A549 (cell line): ENCODE measurements around the gene ANKRD34A. TPM values are rescaled to one million over a fixed set of nuclear protein-coding genes. Genes with fewer than 3 reads are reported as not detected.

ENCODE experiments used
- ATAC-seq, 2 experiments: fragments of 200-7000 bp in 1 of 2; fragments of >200 bp in 1 of 2; cut with Nextera tagmentation in 1 of 2; cut with Tn5 transposase in 1 of 2; 3 replicates each; pipeline versions ENCODE4 v1.8.0 to v1.9.1; 2018 to 2020; ENCODE audit warnings: mild to moderate bottlenecking in 1 of 2, moderate library complexity in 1 of 2
- CTCF ChIA-PET: fragments of 300-600 bp; sonication (Branson Sonifier 250); formaldehyde crosslinking; extraction: SDS; loops from one replicate; lab custom pipeline; 2021; ENCODE audit warnings: antibody characterized with exemption, inconsistent platforms; lab: Yijun Ruan, JAX
- POLR2A ChIA-PET: fragments of 350-600 bp; formaldehyde crosslinking; extraction: SDS; loops from one replicate; lab custom pipeline; 2021; ENCODE audit warnings: antibody characterized with exemption, inconsistent platforms; lab: Yijun Ruan, JAX
- DNase-seq, 2 experiments: peaks; one replicate each; pipeline versions ENCODE4 v3.0.0 to v3.0.0-alpha.2; 2011 to 2016; ENCODE audit warnings: low read depth in 1 of 2, low spot score in 1 of 2
- FAIRE-seq: peaks from 2 replicates; lab custom pipeline; 2011; peaks lifted over from hg19 to GRCh38; lab: Jason Lieb, UNC
- H3K27ac ChIP-seq, 2 experiments: fragments of >200 bp; sonication (Bioruptor Twin); formaldehyde crosslinking; 3 replicates each; pipeline ENCODE4 v1.5.1; 2016 to 2017
- H3K4me1 ChIP-seq: fragments of >200 bp; sonication (Bioruptor Twin); formaldehyde crosslinking; 3 replicates; pipeline ENCODE4 v1.6.1; 2016
- H3K4me2 ChIP-seq: fragments of >200 bp; sonication (Bioruptor Twin); formaldehyde crosslinking; 3 replicates; pipeline ENCODE4 v1.6.1; 2016
- H3K4me3 ChIP-seq: fragments of >200 bp; sonication (Bioruptor Twin); formaldehyde crosslinking; 3 replicates; pipeline ENCODE4 v1.5.1; 2016
- H3K9me3 ChIP-seq: fragments of >200 bp; sonication (Bioruptor Twin); formaldehyde crosslinking; 3 replicates; pipeline ENCODE4 v1.6.1; 2016
- CBX8 ChIP-seq: fragments of 200-600 bp; sonication (generic); IDR thresholded peaks from 2 replicates; pipeline ENCODE4 v1.6.1; 2016
- EHF ChIP-seq: fragments of 250-450 bp; sonication (Bioruptor Pico); IDR thresholded peaks from 2 replicates; pipeline ENCODE4 v1.5.0; 2020; ENCODE audit warnings: mild to moderate bottlenecking
- ESRRA ChIP-seq: fragments of 150-350 bp; IDR thresholded peaks from 2 replicates; pipeline ENCODE4 v1.6.1; 2014; ENCODE audit warnings: mild to moderate bottlenecking, low read length, borderline replicate concordance
- FOXS1 ChIP-seq: fragments of 250-450 bp; sonication (Bioruptor Pico); IDR thresholded peaks from 2 replicates; pipeline ENCODE4 v1.5.0; 2020; ENCODE audit warnings: mild to moderate bottlenecking, moderate library complexity
- GATA3 ChIP-seq: IDR thresholded peaks from 2 replicates; pipeline ENCODE4 v1.6.1; 2012; ENCODE audit warnings: borderline replicate concordance
- HDAC2 ChIP-seq: fragments of 200-600 bp; sonication (generic); IDR thresholded peaks from 2 replicates; pipeline ENCODE4 v1.6.1; 2016
- HEYL ChIP-seq: fragments of 250-450 bp; sonication (Bioruptor Pico); IDR thresholded peaks from 2 replicates; pipeline ENCODE4 v1.8.0; 2021; ENCODE audit warnings: mild to moderate bottlenecking, moderate library complexity
- HOXA7 ChIP-seq: fragments of 250-450 bp; sonication (Bioruptor Pico); IDR thresholded peaks from 2 replicates; pipeline ENCODE4 v1.5.0; 2020; ENCODE audit warnings: mild to moderate bottlenecking, moderate library complexity
- HOXB13 ChIP-seq: fragments of 250-450 bp; sonication (Bioruptor Pico); IDR thresholded peaks from 2 replicates; pipeline ENCODE4 v1.5.0; 2020; ENCODE audit warnings: low read depth, mild to moderate bottlenecking, moderate library complexity
- HOXB5 ChIP-seq: fragments of 250-450 bp; sonication (Bioruptor Pico); IDR thresholded peaks from 2 replicates; pipeline ENCODE4 v1.5.0; 2020; ENCODE audit warnings: mild to moderate bottlenecking, moderate library complexity
- KDM5A ChIP-seq: fragments of 200-600 bp; sonication (generic); IDR thresholded peaks from 2 replicates; pipeline ENCODE4 v1.6.1; 2016; ENCODE audit warnings: antibody characterized with exemption, mild to moderate bottlenecking
- MAFK ChIP-seq: fragments of 450-650 bp; IDR thresholded peaks from 2 replicates; pipeline ENCODE4 v1.6.1; 2014; ENCODE audit not compliant: partially characterized antibody
- MYC ChIP-seq: IDR thresholded peaks from 2 replicates; pipeline ENCODE4 v1.6.1; 2012; ENCODE audit warnings: mild to moderate bottlenecking, inconsistent platforms, low read length, improper control_type of control experiment, borderline replicate concordance
- NPAS2 ChIP-seq: fragments of 250-450 bp; sonication (Bioruptor Pico); IDR thresholded peaks from 2 replicates; pipeline ENCODE4 v1.8.0; 2022; ENCODE audit warnings: mild to moderate bottlenecking, moderate library complexity, borderline replicate concordance
- POLR2AphosphoS2 ChIP-seq: conservative IDR thresholded peaks from 2 replicates; pipeline ENCODE4 v1.6.1; 2012; ENCODE audit warnings: low read length, improper control_type of control experiment, inconsistent platforms
- RAD21 ChIP-seq, 2 experiments: fragments of >200 bp in 1 of 2; sonication (Bioruptor Twin) in 1 of 2; formaldehyde crosslinking in 1 of 2; IDR thresholded peaks in 1 of 2; conservative IDR thresholded peaks in 1 of 2; 2 replicates in 1 of 2; 3 replicates in 1 of 2; pipeline ENCODE4 v1.6.1; 2012 to 2018; ENCODE audit warnings: inconsistent platforms in 1 of 2
- TP53 ChIP-seq: fragments of 250-450 bp; sonication (Bioruptor Pico); IDR thresholded peaks from 2 replicates; pipeline ENCODE4 v1.5.0; 2021; ENCODE audit warnings: mild to moderate bottlenecking, moderate library complexity
- ZFP36 ChIP-seq: fragments of 450-650 bp; IDR thresholded peaks from 2 replicates; pipeline ENCODE4 v1.6.1; 2014; ENCODE audit warnings: borderline replicate concordance; ENCODE audit not compliant: partially characterized antibody
- ZNF302 ChIP-seq: fragments of 250-450 bp; sonication (Bioruptor Pico); IDR thresholded peaks from 2 replicates; pipeline ENCODE4 v1.9.0; 2021; ENCODE audit warnings: inconsistent platforms, mild to moderate bottlenecking, moderate library complexity
- WGBS: methylation state at CpG from one replicate; pipeline ENCODE4 v1.1.6; 2017; ENCODE audit errors: missing lambda C conversion rate; 5-methylcytosine and 5-hydroxymethylcytosine counted together
- polyA plus RNA-seq, 4 experiments: library from polyadenylated mRNA; depleted of rRNA in 3 of 4; stranded (reverse); fragments of >200 nt; fragmentation: RNase III in 1 of 4; extraction: RNeasy Plus Mini Kit Qiagen cat#74134 plus additional on column Dnase treatment in 1 of 4; gene quantifications; 2 replicates in 3 of 4; 3 replicates in 1 of 4; pipeline ENCODE4 v1.2.3, GENCODE V29; 2011 to 2017
- TF ChIP-seq, protein P1 (sequence below): IDR thresholded peaks from 2 replicates; pipeline ENCODE4 v1.6.1; 2012; ENCODE audit warnings: low read depth, borderline replicate concordance
- TF ChIP-seq, protein P2 (sequence below): fragments of >200 bp; sonication (Bioruptor Twin); formaldehyde crosslinking; IDR thresholded peaks from 3 replicates; pipeline ENCODE4 v1.5.1; 2016
- TF ChIP-seq, protein P3 (sequence below): IDR thresholded peaks from 2 replicates; pipeline ENCODE4 v1.6.1; 2012
- TF ChIP-seq, protein P4 (sequence below): fragments of 450-650 bp; IDR thresholded peaks from 2 replicates; pipeline ENCODE4 v1.6.1; 2014; ENCODE audit warnings: antibody characterized with exemption

ANKRD34A gene
- polyA plus RNA-seq, 2 of the 4 experiments (the other 2 are of a cell fraction), result 0.30 to 0.39 TPM

DNA sequence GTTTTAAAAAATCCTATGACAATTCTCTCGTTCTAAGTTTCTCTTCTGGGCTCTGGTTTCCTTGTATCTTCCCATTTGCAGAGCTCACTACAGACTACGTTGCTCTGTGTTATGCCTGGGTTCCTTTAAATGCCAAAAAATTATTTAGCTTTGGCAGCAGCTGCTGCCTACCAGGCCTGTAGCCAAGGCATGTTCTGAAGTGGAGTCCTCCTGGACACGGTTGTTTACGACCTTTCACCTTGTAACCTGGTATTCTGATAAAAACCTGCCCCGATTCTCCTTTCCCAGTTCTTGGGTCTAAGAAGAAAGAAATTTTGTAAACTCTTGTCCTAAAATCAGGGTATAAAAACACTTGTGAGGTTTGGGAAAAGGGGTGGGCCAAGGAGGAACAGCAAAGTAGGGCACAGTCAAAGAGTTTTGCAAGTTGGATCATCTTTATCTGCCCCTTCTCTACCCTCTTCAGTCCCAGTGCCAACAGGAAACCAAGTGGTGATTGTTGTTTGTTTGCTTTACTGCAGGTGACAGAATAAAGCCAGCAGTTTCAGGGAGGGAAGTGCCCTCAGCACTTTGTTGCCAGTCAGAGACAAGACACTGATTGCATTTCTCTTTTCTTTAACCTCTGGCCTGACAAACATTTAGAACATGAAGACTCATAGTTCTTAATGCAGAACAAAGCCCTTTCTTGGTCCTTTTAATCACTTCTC lies 35.1 kb upstream of the ANKRD34A start:
- ATAC-seq (no peak), DNase-seq (no peak), FAIRE-seq (no peak)
- ChIA-PET POLR2A (no interaction called here), CTCF (no interaction called here)
- Histone ChIP-seq H3K4me1 (peaks cover 7% of the 10 kb centered on the region; the same call in 1 of the 3 replicates), H3K9me3 (no peaks in the 10 kb centered on the region), H3K27ac (no peak overlapping the region), H3K4me2 (no peak overlapping the region), H3K4me3 (no peak overlapping the region)
- 54% methylated on average over 5 of the region's 5 CpGs for WGBS
- TF ChIP-seq, protein P1, sequence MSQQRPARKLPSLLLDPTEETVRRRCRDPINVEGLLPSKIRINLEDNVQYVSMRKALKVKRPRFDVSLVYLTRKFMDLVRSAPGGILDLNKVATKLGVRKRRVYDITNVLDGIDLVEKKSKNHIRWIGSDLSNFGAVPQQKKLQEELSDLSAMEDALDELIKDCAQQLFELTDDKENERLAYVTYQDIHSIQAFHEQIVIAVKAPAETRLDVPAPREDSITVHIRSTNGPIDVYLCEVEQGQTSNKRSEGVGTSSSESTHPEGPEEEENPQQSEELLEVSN, result no peak
- TF ChIP-seq HEYL (CRISPR knock-in tag), result no peak

DNA sequence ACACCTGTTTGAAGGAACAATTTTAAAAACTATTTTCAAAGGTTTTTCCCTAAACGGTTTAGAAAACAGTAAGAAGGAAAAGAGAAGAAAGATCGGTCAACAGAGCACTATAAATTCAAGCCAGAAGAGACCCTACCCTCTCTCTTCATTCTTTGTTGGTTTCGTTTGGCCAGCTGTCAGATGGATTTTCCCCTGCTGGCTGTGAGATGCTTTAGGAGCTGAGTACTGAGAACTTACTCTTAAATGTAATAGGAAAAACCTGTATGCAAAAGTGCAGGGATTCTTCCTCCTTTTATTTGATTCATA lies 33.3 kb upstream of the ANKRD34A start:
- TF ChIP-seq NPAS2 (CRISPR knock-in tag), result no peak
- no peak for TF ChIP-seq RAD21 (conservative IDR thresholded peaks at IDR 0.05 in 1 of 2, IDR thresholded peaks at IDR 0.05 in 1 of 2)
- TF ChIP-seq, all 56 proteins: peak for 0
- ChIA-PET CTCF (interaction anchor here (0.9 to 24.2 kb wide), 3 partner anchors 14 to 35 kb away, joined by 4 to 566 read pairs (median 148); partner anchors contain the start of gene HJV), POLR2A (no interaction called here)
- no peak for ATAC-seq
- DNase-seq, result no peak
- Histone ChIP-seq H3K4me1 (peaks cover 7% of the 10 kb centered on the region; the same call in 1 of the 3 replicates), H3K4me3 (no peak overlapping the region), H3K27ac (no peak overlapping the region), H3K9me3 (no peaks in the 10 kb centered on the region), H3K4me2 (no peak overlapping the region)
- WGBS, result 62% methylated on average over 3 of the region's 3 CpGs
- FAIRE-seq, result no peak

DNA sequence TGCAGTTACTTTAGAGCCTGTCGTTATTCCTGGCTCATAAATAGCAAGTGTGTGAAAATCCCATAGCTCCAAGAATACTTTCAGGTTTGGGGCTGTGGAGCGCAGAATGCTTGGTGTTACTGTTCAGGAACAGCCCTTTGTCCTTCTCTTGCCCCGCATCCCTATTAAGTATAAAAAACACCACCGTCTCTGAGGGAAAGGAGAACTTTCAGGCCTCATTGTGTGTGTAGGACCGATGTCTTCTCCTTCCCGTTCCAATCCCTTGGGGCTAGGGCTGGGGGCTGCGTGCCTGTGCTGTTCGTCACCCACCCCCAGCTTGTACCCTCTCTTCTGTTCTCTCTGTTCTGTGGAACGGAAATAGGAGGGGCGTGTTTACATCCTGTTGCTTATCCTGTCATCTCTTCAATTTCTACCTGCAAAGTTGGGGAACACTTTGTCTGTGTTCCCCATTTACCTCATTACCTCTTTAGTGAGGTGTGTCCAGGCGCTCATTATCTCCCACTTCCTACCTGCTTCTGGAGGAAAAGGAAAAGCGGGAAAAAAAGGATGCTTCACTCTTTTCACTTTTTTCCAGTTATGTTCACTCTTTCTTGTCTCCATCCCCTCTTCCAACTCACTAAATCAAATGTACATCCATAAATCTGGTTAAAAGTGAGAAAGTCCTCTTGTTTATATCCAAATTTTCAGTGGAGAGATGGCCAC lies 32.8 kb upstream of the ANKRD34A start:
- CTCF ChIA-PET, result interaction anchor here (0.9 to 24.2 kb wide), 3 partner anchors 14 to 105 kb away, joined by 5 to 566 read pairs (median 148); partner anchors contain the start of gene HJV
- Histone ChIP-seq H3K4me2 (peak overlapping the region; percentile 83), H3K4me3 (peak overlapping the region; percentile 42)
- 77% methylated on average over 12 of the region's 12 CpGs for WGBS
- no peak for FAIRE-seq
- POLR2A ChIA-PET, result no interaction called here
- TF ChIP-seq KDM5A (no peak), HEYL (CRISPR knock-in tag) (no peak), GATA3 (no peak), ZNF302 (no peak), ZFP36 (no peak)
- TF ChIP-seq, protein P2, sequence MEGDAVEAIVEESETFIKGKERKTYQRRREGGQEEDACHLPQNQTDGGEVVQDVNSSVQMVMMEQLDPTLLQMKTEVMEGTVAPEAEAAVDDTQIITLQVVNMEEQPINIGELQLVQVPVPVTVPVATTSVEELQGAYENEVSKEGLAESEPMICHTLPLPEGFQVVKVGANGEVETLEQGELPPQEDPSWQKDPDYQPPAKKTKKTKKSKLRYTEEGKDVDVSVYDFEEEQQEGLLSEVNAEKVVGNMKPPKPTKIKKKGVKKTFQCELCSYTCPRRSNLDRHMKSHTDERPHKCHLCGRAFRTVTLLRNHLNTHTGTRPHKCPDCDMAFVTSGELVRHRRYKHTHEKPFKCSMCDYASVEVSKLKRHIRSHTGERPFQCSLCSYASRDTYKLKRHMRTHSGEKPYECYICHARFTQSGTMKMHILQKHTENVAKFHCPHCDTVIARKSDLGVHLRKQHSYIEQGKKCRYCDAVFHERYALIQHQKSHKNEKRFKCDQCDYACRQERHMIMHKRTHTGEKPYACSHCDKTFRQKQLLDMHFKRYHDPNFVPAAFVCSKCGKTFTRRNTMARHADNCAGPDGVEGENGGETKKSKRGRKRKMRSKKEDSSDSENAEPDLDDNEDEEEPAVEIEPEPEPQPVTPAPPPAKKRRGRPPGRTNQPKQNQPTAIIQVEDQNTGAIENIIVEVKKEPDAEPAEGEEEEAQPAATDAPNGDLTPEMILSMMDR, result no peak
- TF ChIP-seq, all 56 proteins: peak for 0
- ATAC-seq, result peak in 1 of 2 experiments; percentile 7; a peak in 3 of 6 replicates
- no peaks in the 10 kb centered on the region for H3K9me3 ChIP-seq
- H3K4me1 ChIP-seq, result peaks cover 7% of the 10 kb centered on the region; the same call in 1 of the 3 replicates
- H3K27ac ChIP-seq, result peak overlapping the region; percentile 46 to 68; a peak in 4 of 6 replicates
- DNase-seq, result no peak

DNA sequence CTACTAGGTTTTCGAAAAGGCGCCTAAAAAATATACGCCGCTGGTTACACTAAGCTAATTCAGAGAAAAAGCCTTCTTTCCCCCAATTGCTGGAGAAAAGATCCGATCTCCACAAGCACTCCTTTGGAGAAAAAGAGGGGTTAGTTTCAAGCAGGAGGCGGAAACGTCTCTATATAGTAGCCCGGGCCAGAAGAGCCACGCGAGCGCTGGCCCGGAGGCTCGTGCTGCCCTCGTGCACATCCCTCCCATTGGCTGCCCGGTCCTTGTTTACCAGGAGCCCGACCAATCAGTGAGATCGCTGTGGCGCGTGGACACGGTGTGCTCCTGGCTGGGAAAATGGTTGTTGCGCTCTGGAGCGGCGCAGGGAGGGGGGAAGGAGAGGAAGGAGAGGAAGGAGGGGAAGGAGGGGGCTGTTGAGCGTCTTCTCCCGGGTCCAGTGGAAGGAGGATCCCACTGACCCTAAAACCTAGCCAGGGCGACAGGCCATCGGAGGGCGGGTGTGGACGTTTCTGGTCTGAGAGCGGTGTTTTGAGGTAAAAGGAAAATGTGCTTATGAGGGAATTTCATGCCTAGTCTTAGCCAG lies 32.1 kb upstream of the ANKRD34A start, which contains the start of gene TXNIP:
Gene TXNIP, minus strand, starts transcription at position 147 of the 583 bp plus-strand sequence. CDS start 313 bp downstream, outside the sequence.
- peak within 1 kb of the TSS; percentile 46 to 68; a peak in 4 of 6 replicates for H3K27ac ChIP-seq
- no peaks in the 10 kb centered on the region for H3K9me3 ChIP-seq
- CTCF ChIA-PET, result interaction anchor here (0.9 to 24.2 kb wide), 4 partner anchors 15 to 151 kb away, joined by 5 to 566 read pairs (median 78); partner anchors contain the start of genes HJV and NUDT17
- H3K4me2 ChIP-seq, result peak within 1 kb of the TSS; percentile 83
- WGBS, result 5% methylated on average over 29 of the region's 30 CpGs
- no peak for FAIRE-seq
- peaks cover 7% of the 10 kb centered on the region; the same call in 1 of the 3 replicates for H3K4me1 ChIP-seq
- POLR2A ChIA-PET, result interaction anchor here (0.6 kb wide), 1 partner anchor 10 kb away, joined by 3 read pairs; no protein-coding TSS in a partner anchor
- peak within 1 kb of the TSS; percentile 42 for H3K4me3 ChIP-seq
- DNase-seq, result peak; percentile 87 to 99
- ATAC-seq, result peak; percentile 100
- TF ChIP-seq POLR2AphosphoS2 (no peak), TP53 (0 out of 2 replicates have a peak, but pooled peaks have one; percentile 47), MAFK (peak; percentile 33), ZNF302 (no peak), HOXB13 (CRISPR knock-in tag) (peak; percentile 61; the same call in 1 of the 2 replicates), NPAS2 (CRISPR knock-in tag) (peak; percentile 73; the same call in 1 of the 2 replicates), HEYL (CRISPR knock-in tag) (no peak), HDAC2 (no peak; the same call in 1 of the 2 replicates), RAD21 (conservative IDR thresholded peaks at IDR 0.05 in 1 of 2, IDR thresholded peaks at IDR 0.05 in 1 of 2) (no peak), FOXS1 (CRISPR knock-in tag) (no peak), CBX8 (no peak), HOXA7 (CRISPR knock-in tag) (no peak), ESRRA (no peak), MYC (0 out of 2 replicates have a peak, but pooled peaks have one; percentile 53), EHF (CRISPR knock-in tag) (0 out of 2 replicates have a peak, but pooled peaks have one; percentile 50), HOXB5 (CRISPR knock-in tag) (0 out of 2 replicates have a peak, but pooled peaks have one; percentile 33)
- TF ChIP-seq, protein P3, sequence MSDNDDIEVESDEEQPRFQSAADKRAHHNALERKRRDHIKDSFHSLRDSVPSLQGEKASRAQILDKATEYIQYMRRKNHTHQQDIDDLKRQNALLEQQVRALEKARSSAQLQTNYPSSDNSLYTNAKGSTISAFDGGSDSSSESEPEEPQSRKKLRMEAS, result peak; percentile 99
- TF ChIP-seq, protein P4, sequence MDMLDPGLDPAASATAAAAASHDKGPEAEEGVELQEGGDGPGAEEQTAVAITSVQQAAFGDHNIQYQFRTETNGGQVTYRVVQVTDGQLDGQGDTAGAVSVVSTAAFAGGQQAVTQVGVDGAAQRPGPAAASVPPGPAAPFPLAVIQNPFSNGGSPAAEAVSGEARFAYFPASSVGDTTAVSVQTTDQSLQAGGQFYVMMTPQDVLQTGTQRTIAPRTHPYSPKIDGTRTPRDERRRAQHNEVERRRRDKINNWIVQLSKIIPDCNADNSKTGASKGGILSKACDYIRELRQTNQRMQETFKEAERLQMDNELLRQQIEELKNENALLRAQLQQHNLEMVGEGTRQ, result peak; percentile 68; the same call in 1 of the 2 replicates
